K562 (cell line): ENCODE measurements around the gene EHD2. TPM values are rescaled to one million over a fixed set of nuclear protein-coding genes. Genes with fewer than 3 reads are reported as not detected.

Experiments
- DMBX1 ChIP-seq: fragments of 250-450 bp; sonication (Bioruptor Pico); IDR thresholded peaks from 2 replicates; pipeline ENCODE4 v1.8.0; 2022; ENCODE audit warnings: inconsistent platforms, mild to moderate bottlenecking, moderate library complexity, borderline replicate concordance
- ELF4 ChIP-seq: fragments of 450-650 bp; formaldehyde crosslinking; IDR thresholded peaks from 2 replicates; pipeline ENCODE4 v1.4.0; 2022; ENCODE audit warnings: missing genetic modification characterization
- EZH2 ChIP-seq: IDR thresholded peaks from 2 replicates; pipeline ENCODE4 v1.6.1; 2012; ENCODE audit warnings: low read depth, mild to moderate bottlenecking, inconsistent platforms, low read length, borderline replicate concordance
- GABPB1 ChIP-seq: sonication (generic); formaldehyde crosslinking; IDR thresholded peaks from 2 replicates; pipeline ENCODE4 v1.8.0; 2022; ENCODE audit warnings: mild to moderate bottlenecking, missing genetic modification reagents
- GTF2B ChIP-seq: IDR thresholded peaks from 2 replicates; pipeline ENCODE4 v1.6.1; 2011; ENCODE audit not compliant: insufficient read length; ENCODE audit errors: extremely low read depth
- HDAC2 ChIP-seq: fragments of 450-650 bp; IDR thresholded peaks from 2 replicates; pipeline ENCODE4 v1.6.1; 2016; ENCODE audit warnings: mild to moderate bottlenecking
- HMGN3 ChIP-seq: IDR thresholded peaks from 2 replicates; pipeline ENCODE4 v1.6.1; 2011; ENCODE audit warnings: borderline replicate concordance, low read depth, mild to moderate bottlenecking, mixed read lengths, low read length; ENCODE audit not compliant: insufficient read length; ENCODE audit errors: extremely low read depth
- MAFG ChIP-seq: fragments of 450-650 bp; conservative IDR thresholded peaks from 2 replicates; pipeline ENCODE4 v1.6.1; 2016; ENCODE audit warnings: missing genetic modification characterization, missing compliant biosample characterization
- MLX ChIP-seq, 2 experiments: fragments of 450-650 bp in 1 of 2; sonication (generic) in 1 of 2; formaldehyde crosslinking; conservative IDR thresholded peaks; 2 replicates each; pipeline versions ENCODE4 v1.4.0 to v1.8.1; 2020 to 2022; ENCODE audit warnings: mild to moderate bottlenecking in 1 of 2, missing genetic modification reagents in 1 of 2
- NFATC3 ChIP-seq: fragments of 450-650 bp; IDR thresholded peaks from 2 replicates; pipeline ENCODE4 v1.6.1; 2017; ENCODE audit warnings: mild to moderate bottlenecking
- NFE2 ChIP-seq: IDR thresholded peaks from 2 replicates; pipeline ENCODE4 v1.6.1; 2014; ENCODE audit warnings: antibody characterized with exemption, low read depth
- NONO ChIP-seq, 2 experiments: fragments of 200-400 bp in 1 of 2; fragments of 450-650 bp in 1 of 2; formaldehyde crosslinking in 1 of 2; IDR thresholded peaks; 2 replicates each; pipeline ENCODE4 v1.6.1; 2017; ENCODE audit warnings: low read depth in 2 of 2, mild to moderate bottlenecking in 2 of 2, moderate library complexity in 2 of 2, low read length in 1 of 2
- SMARCA4 ChIP-seq: fragments of 450-650 bp; IDR thresholded peaks from 2 replicates; pipeline ENCODE4 v1.6.1; 2016
- STAT6 ChIP-seq: sonication (generic); formaldehyde crosslinking; IDR thresholded peaks from 2 replicates; pipeline ENCODE4 v1.8.1; 2023; ENCODE audit warnings: mild to moderate bottlenecking, missing genetic modification reagents
- TSHZ1 ChIP-seq: fragments of 250-450 bp; sonication (Bioruptor Pico); IDR thresholded peaks from 2 replicates; pipeline ENCODE4 v1.4.0; 2020; ENCODE audit warnings: mild to moderate bottlenecking, moderate library complexity
- ZBTB1 ChIP-seq: sonication (generic); formaldehyde crosslinking; IDR thresholded peaks from 2 replicates; pipeline ENCODE4 v1.8.1; 2023; ENCODE audit warnings: missing genetic modification reagents, low read depth, mild to moderate bottlenecking, borderline replicate concordance
- ZNF212 ChIP-seq: fragments of 450-650 bp; formaldehyde crosslinking; IDR thresholded peaks from 2 replicates; pipeline ENCODE4 v1.4.0; 2020; ENCODE audit warnings: mild to moderate bottlenecking
- ZNF41 ChIP-seq: fragments of 250-450 bp; sonication (Bioruptor Pico); conservative IDR thresholded peaks from 2 replicates; pipeline ENCODE4 v1.4.0; 2020; ENCODE audit warnings: mild to moderate bottlenecking
- ZNF695 ChIP-seq: fragments of 450-650 bp; formaldehyde crosslinking; IDR thresholded peaks from 2 replicates; pipeline ENCODE4 v1.4.0; 2020; ENCODE audit warnings: mild to moderate bottlenecking, moderate library complexity
- polyA plus RNA-seq, 8 experiments: library from polyadenylated mRNA; depleted of rRNA in 4 of 8; stranded (reverse) in 5 of 8; unstranded in 3 of 8; fragments of >200 nt; fragmentation: Nextera tagmentation in 2 of 8; fragmentation: Illumina TruSeq in 1 of 8; extraction: Ambion mirVana in 2 of 8; extraction: Trizol in 1 of 8; gene quantifications; 2 replicates each; pipeline versions ENCODE4 v1.2.1 to v1.2.3, GENCODE V29; 2011 to 2014; ENCODE audit warnings: inconsistent platforms in 1 of 8, missing spikeins in 1 of 8
- total RNA-seq, 7 experiments: library from RNA; depleted of rRNA in 6 of 7; stranded (reverse); fragments of >200 nt in 6 of 7; fragmentation: Illumina TruSeq in 2 of 7; extraction: Trizol in 2 of 7; gene quantifications; 2 replicates each; pipeline versions ENCODE4 v1.2.1 to v1.2.3, GENCODE V29; 2011 to 2021; ENCODE audit warnings: low replicate concordance in 1 of 7

EHD2 gene
- total and polyA plus RNA-seq, 9 of the 15 experiments (the other 6 are each of a cell fraction or from before 2014, with no cell fraction given), result 1.7 to 32.2 (median 3.0) TPM

GRCh38 chr19:47745010-47745901, 32.0 kb downstream of the EHD2 start, which contains the start of gene NOP53 (continued):
- TF ChIP-seq EZH2, result no peak
- peak; percentile 98 for TF ChIP-seq GABPB1 (CRISPR knock-in tag)
- no peak for TF ChIP-seq MLX (CRISPR knock-in tag; conservative IDR thresholded peaks at IDR 0.05)
- no peak for TF ChIP-seq ZBTB1 (CRISPR knock-in tag)
- no peak for TF ChIP-seq ZNF41
- no peak for TF ChIP-seq NFATC3
- TF ChIP-seq NONO (IDR thresholded peaks at IDR 0.05; ENCODE audit: low read depth in 2 of 2, low read length in 1 of 2), result peak in 1 of 2 experiments; percentile 61; a peak in 1 of 4 replicates
- peak; percentile 85 for TF ChIP-seq HDAC2
- TF ChIP-seq ZNF212 (CRISPR knock-in tag), result no peak
- TF ChIP-seq MAFG (tag), result no peak
- TF ChIP-seq DMBX1 (CRISPR knock-in tag), result peak; percentile 71; the same call in 1 of the 2 replicates
- TF ChIP-seq GTF2B, result peak; percentile 66
- no peak for TF ChIP-seq STAT6
- TF ChIP-seq HMGN3, result peak; percentile 44
- TF ChIP-seq SMARCA4, result no peak
- no peak for TF ChIP-seq ELF4
- no peak for TF ChIP-seq ZNF695
- TF ChIP-seq NFE2, result no peak
- no peak for TF ChIP-seq TSHZ1 (CRISPR knock-in tag)
